CD4-positive, alpha-beta T cell treated with Interleukin-21 for 1 hour (primary cell): Measurements from ENCODE around the gene TMEM187.

Experiments used
- DNase-seq: peaks from one replicate; pipeline ENCODE4 v3.0.0-alpha.2; 2020

The TMEM187 gene

DNA sequence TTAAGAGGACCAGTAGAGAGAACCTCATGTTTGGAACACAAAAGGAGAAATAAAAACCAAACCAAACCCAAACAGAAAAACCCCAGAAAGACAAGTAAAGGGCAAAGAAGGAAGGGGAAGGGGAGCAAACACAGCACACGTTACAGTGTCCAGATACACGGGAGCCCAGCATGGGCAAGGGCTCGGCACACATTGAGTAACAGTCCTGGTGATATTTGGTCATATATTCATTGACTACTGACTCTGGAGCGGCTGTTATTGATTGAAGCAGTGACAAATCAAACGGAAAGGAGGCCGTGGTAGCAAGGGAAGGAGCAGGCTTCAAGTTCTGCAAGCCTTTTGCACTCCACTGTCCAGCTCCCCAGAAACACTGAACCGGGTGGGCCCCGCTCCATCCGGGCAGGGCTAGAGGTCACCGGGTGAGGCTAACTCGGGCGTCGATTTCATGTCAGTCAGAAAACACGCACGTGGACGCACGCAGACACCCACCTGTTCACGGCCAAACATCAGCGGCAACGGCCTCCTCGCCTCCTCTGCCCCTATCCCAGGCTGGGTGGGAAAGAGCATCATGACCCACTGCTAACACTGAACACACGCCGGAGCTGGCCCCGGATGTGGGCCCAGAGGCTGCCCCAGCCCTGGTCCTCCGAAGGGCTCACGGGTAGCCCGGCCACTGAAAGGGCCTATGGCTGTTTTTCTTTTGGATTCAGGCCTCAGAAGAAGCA lies 50.9 kb downstream of the TMEM187 start:
- DNase-seq, result no peak

DNA sequence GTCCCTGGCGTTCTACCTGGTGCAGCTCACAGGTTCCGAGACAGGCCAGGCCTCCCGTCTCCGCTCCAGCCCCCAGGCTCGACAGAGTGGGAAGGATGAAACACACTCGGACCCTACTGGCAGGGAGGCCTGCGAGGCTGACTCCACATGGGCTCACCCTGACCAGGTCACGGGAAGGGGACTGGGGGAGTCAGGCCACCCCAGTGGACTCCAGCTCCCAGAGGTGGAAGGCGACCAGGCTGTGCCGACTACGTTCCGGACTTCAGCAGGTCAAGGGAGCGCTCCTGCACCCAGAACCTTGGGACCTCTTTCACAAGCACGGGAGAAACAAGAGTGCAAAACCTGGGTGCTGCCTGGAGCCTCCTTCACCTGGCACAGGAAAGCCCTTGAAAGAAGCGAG lies 51.7 kb downstream of the TMEM187 start:
- no peak for DNase-seq

- DNase-seq, result no peak
Observed at GRCh38 chrX:154025230-154025629, 52.7 kb downstream of the TMEM187 start.

DNA sequence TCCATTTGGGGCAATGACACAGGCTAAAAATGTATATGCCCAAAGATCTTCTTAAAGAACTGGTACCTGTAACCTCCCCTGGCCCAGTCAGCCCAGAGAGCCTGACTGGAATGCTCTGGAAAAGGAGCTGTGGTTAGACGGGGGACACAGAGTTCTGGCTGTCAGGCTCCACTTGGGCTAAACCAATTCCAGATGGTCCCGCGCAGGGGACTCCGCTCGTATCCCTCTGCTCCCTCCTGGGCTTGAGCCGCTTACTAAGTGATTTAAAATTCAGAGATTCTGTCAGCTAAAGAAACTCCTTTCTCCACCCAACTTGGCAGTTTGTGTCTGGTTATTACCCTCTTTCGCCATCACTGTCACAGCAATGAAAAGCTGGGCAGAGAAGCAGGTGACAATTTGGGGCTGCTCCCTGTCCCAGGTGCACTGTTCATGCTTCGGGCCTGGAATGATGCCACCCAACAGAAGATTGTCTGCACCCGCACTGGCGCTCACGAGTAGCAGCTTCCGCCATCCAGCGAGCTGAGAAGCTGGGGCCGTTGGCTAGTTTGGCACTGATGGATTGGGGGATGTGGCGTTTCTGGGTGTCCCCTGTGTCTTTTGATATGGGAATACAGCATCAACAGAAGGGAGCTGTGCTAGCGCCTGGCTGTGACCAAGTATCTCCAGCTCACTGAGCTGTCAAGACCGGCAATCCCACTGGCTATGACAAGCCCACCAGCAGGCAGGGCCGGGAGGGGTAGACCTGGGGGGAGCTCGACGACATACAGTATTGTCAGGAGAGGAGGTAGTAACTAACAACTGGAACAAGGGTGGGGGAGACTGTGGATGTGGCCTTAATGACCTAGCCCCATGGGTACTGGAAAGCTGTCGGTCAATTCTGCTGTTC lies 53.8 kb downstream of the TMEM187 start:
- DNase-seq, result no peak

GRCh38 chrX:154027022-154027402 lies 54.5 kb downstream of the TMEM187 start:
- no peak for DNase-seq

DNA sequence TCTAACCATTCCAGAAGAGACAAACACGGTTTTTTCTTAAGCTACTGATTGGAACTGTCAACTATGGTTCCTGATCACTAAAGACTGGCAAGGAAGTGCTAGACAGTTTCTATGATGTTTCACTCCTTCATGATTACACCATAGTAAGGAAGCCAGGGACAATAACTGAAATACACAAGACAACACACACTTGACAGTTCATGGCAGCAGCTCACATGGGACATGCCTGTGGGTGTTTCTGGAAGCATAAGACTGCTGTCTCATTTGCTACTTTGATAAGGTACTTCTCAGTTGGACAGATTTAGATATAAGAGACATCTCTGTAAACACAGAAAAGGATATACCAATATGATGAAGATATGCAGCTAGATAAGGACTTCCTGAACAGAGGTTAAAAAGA lies 55.4 kb downstream of the TMEM187 start:
- DNase-seq, result no peak

DNA sequence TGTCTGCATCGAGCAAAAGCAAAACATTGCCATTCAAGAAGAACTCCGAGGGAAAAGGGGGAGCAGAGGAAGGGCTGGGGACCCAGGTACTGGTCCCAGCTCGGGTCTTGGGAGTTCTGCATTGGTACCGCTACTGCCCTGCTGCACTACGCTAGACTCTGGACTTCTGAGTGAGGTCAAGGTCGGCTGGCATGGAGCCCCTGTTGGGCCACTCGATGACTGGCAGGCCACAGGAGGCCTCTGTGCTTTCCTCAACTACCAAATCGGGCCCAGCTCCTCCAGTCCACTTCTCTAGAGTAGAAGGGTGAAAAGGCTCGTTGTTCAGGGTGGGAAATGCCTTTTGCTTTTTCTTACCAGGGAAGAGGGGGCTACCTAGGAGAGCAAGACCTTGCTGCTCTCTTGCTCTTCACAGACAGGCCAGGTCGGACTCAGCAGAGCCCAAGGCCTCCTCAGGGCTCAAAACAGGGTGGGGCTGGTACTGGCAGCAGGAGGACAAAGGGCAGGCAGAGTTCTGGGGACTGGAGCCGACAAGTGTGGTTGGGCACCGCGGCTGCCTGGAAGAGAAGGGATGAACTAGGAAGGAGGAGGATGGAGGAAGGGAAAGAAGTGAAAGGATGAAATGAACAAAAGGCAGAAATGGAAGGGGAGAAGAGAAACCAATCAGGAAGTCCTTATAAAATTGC lies 56.1 kb downstream of the TMEM187 start:
- DNase-seq, result no peak

GRCh38 chrX:154029439-154029838 lies 56.9 kb downstream of the TMEM187 start:
- no peak for DNase-seq

DNA sequence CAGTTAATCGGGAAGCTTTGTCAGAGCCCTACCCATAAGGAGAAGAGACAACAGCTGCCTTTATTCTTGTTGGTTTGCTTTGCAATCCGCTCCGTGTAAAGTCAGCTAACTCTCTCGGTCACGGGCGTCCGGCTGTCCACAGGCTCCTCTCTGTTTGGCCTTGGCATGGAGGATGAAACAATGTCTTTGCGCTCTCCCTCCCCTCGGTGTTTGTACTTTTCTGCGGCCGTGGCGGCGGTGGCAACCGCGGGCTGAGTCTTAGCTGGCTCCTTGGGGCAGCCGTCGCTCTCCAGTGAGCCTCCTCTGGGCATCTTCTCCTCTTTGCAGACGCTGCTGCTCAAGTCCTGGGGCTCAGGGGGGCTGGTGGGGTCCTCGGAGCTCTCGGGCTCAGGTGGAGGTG lies 57.7 kb downstream of the TMEM187 start:
- no peak for DNase-seq

DNA sequence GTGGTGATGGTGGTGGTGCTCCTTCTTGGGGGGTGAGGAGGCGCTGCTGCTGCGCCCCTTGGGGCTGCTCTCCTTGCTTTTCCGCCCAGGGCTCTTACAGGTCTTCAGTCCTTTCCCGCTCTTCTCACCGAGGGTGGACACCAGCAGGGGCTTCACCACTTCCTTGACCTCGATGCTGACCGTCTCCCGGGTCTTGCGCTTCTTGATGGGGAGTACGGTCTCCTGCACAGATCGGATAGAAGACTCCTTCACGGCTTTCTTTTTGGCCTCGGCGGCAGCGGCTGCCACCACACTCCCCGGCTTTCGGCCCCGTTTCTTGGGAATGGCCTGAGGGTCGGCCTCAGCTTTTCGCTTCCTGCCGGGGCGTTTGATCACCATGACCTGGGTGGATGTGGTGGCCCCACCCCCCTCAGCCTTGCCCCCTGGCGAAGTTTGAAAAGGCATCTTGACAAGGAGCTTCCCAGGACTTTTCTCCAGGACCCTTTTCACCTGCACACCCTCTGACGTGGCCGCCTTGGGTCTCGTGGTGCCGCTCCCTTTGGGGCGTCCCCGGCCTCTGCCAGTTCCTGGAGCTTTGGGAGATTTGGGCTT lies 58.3 kb downstream of the TMEM187 start:
- no peak for DNase-seq

GRCh38 chrX:154032160-154032559 lies 59.6 kb downstream of the TMEM187 start:
- no peak for DNase-seq

DNA sequence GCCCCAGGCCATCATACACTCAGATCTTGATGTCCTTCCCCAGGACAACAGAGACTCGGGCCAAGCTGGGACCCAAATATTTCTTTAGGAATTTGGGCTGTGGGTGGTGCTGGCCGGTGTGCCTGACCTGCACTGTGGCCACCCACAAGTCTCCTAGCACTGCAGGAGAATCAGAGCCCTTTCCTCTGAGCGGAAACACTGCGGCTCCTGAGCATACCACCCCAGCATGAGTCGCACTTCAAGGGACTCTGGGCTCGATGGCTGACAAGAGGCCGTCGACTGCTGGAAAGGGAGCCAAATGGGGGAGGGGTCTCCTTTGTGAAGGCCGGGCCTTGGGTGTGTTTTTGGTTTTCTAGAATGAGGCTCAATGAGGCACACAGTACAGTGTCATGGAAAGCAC lies 60.1 kb downstream of the TMEM187 start:
- DNase-seq, result no peak
